GM23338 (cell line): ENCODE data around the gene SPIRE2. TPM values are rescaled to one million over a fixed set of nuclear protein-coding genes. Genes with fewer than 3 reads are reported as not detected.

Experiments
- ATAC-seq: fragments of 200-7000 bp; cut with Tn5 transposase; 3 replicates; pipeline ENCODE4 v1.9.1; 2020
- DNase-seq: peaks from one replicate; pipeline ENCODE4 v3.0.0-alpha.2; 2015; ENCODE audit warnings: low spot score
- H2AFZ ChIP-seq: fragments of 200-600 bp; sonication (generic); 2 replicates; pipeline ENCODE4 v1.8.0; 2016; ENCODE audit warnings: antibody characterized with exemption, mild to moderate bottlenecking, moderate library complexity
- H3F3A ChIP-seq: fragments of 200-600 bp; sonication (generic); replicated peaks from 2 replicates; pipeline ENCODE4 v1.8.0; 2017; ENCODE audit warnings: antibody characterized with exemption, mixed run types, low read depth
- H3K27ac ChIP-seq: fragments of 200-600 bp; sonication (generic); 2 replicates; pipeline ENCODE4 v1.6.1; 2016; ENCODE audit warnings: low read depth
- H3K27me3 ChIP-seq: fragments of 200-600 bp; sonication (generic); 2 replicates; pipeline ENCODE4 v1.8.0; 2016; ENCODE audit warnings: mild to moderate bottlenecking, mixed run types, moderate library complexity; ENCODE audit not compliant: insufficient read depth
- H3K36me3 ChIP-seq: fragments of 200-600 bp; sonication (generic); 2 replicates; pipeline ENCODE4 v1.8.0; 2016; ENCODE audit warnings: mild to moderate bottlenecking; ENCODE audit not compliant: insufficient read depth
- H3K4me1 ChIP-seq: fragments of 200-600 bp; sonication (generic); 2 replicates; pipeline ENCODE4 v1.8.0; 2016; ENCODE audit warnings: mild to moderate bottlenecking, moderate library complexity; ENCODE audit not compliant: insufficient read depth
- H3K4me2 ChIP-seq: fragments of 200-600 bp; sonication (generic); 2 replicates; pipeline ENCODE4 v1.7.1; 2017; ENCODE audit warnings: mixed run types
- H3K4me3 ChIP-seq: fragments of 200-600 bp; sonication (generic); 2 replicates; pipeline ENCODE4 v1.6.1; 2016; ENCODE audit warnings: mixed run types
- H3K79me2 ChIP-seq: fragments of 200-600 bp; sonication (generic); replicated peaks from 2 replicates; pipeline ENCODE4 v1.8.0; 2017; ENCODE audit warnings: mild to moderate bottlenecking; ENCODE audit not compliant: insufficient read depth
- H3K9me2 ChIP-seq: fragments of 200-600 bp; sonication (generic); 2 replicates; pipeline ENCODE4 v1.8.0; 2017; ENCODE audit not compliant: insufficient read depth
- H4K20me1 ChIP-seq: fragments of 200-600 bp; sonication (generic); replicated peaks from 2 replicates; pipeline ENCODE4 v1.8.0; 2017; ENCODE audit warnings: mild to moderate bottlenecking; ENCODE audit not compliant: insufficient read depth
- H3K27ac Mint-ChIP-seq: 2 replicates; pipeline ENCODE4 v1.8.0; 2020; ENCODE audit warnings: inconsistent platforms, mild to moderate bottlenecking, moderate library complexity, mixed read lengths
- H3K27me3 Mint-ChIP-seq: 3 replicates; pipeline ENCODE4 v1.8.0; 2022; ENCODE audit warnings: low read depth, mild to moderate bottlenecking, moderate library complexity, mixed read lengths, inconsistent platforms; ENCODE audit not compliant: insufficient read depth, poor library complexity
- H3K36me3 Mint-ChIP-seq: 3 replicates; pipeline ENCODE4 v1.8.0; 2021; ENCODE audit warnings: low read depth, mild to moderate bottlenecking, inconsistent platforms, moderate library complexity, mixed read lengths
- H3K4me1 Mint-ChIP-seq: 3 replicates; pipeline ENCODE4 v1.8.0; 2020; ENCODE audit warnings: mild to moderate bottlenecking, inconsistent platforms, mixed read lengths
- H3K4me3 Mint-ChIP-seq: 3 replicates; pipeline ENCODE4 v1.8.0; 2021; ENCODE audit warnings: moderate library complexity, mild to moderate bottlenecking, inconsistent platforms, mixed read lengths
- H3K9me3 Mint-ChIP-seq: 3 replicates; pipeline ENCODE4 v1.8.0; 2020; ENCODE audit warnings: moderate library complexity, mild to moderate bottlenecking, inconsistent platforms, mixed read lengths
- CREB1 ChIP-seq: fragments of 250-450 bp; sonication (Bioruptor Pico); IDR thresholded peaks from 2 replicates; pipeline ENCODE4 v1.5.0; 2020; ENCODE audit warnings: low read depth, mild to moderate bottlenecking, moderate library complexity
- NANOG ChIP-seq: IDR thresholded peaks from 2 replicates; pipeline ENCODE4 v1.6.1; 2016; ENCODE audit warnings: antibody characterized with exemption, borderline replicate concordance
- POLR2AphosphoS5 ChIP-seq: IDR thresholded peaks from 2 replicates; pipeline ENCODE4 v1.6.1; 2016; ENCODE audit warnings: antibody characterized with exemption, low read depth
- STAT1 ChIP-seq: IDR thresholded peaks from one replicate; pipeline ENCODE4 v1.6.1; 2016; ENCODE audit warnings: antibody characterized with exemption; ENCODE audit not compliant: unreplicated experiment
- ZNF114 ChIP-seq: fragments of 250-450 bp; sonication (Bioruptor Pico); IDR thresholded peaks from 2 replicates; pipeline ENCODE4 v1.5.0; 2020; ENCODE audit warnings: mild to moderate bottlenecking, moderate library complexity
- ZNF331 ChIP-seq: fragments of 250-450 bp; sonication (Bioruptor Pico); IDR thresholded peaks from 2 replicates; pipeline ENCODE4 v1.5.0; 2020; ENCODE audit warnings: low read depth, mild to moderate bottlenecking, moderate library complexity
- polyA plus RNA-seq: library from polyadenylated mRNA; unstranded; fragments of >200 nt; fragmentation: Nextera tagmentation; extraction: Ambion mirVana; gene quantifications from 2 replicates; pipeline ENCODE4 v1.2.1, GENCODE V29; 2016
- total RNA-seq: library from RNA; depleted of rRNA; stranded (reverse); fragments of >200 nt; shearing (Covaris generic); gene quantifications from 2 replicates; pipeline ENCODE4 v1.2.3, GENCODE V29; 2014
- TF ChIP-seq, protein P1 (sequence below), 2 experiments: fragments of 200-600 bp in 1 of 2; sonication (generic) in 1 of 2; conservative IDR thresholded peaks; 2 replicates each; pipeline versions ENCODE4 v1.5.1 to v1.6.1; 2016 to 2017; ENCODE audit warnings: antibody characterized with exemption in 2 of 2, low read depth in 2 of 2, mild to moderate bottlenecking in 2 of 2, moderate library complexity in 1 of 2
- TF ChIP-seq, protein P2 (sequence below): fragments of 250-450 bp; sonication (Bioruptor Pico); IDR thresholded peaks from 2 replicates; pipeline ENCODE4 v1.5.0; 2020; ENCODE audit warnings: mild to moderate bottlenecking, moderate library complexity
- TF ChIP-seq, protein P3 (sequence below): IDR thresholded peaks from 2 replicates; pipeline ENCODE4 v1.6.1; 2016; ENCODE audit warnings: antibody characterized with exemption

SPIRE2 gene
- total and polyA plus RNA-seq, 2 experiments from 2014 or later, result 5.0 to 15.2 TPM

DNA sequence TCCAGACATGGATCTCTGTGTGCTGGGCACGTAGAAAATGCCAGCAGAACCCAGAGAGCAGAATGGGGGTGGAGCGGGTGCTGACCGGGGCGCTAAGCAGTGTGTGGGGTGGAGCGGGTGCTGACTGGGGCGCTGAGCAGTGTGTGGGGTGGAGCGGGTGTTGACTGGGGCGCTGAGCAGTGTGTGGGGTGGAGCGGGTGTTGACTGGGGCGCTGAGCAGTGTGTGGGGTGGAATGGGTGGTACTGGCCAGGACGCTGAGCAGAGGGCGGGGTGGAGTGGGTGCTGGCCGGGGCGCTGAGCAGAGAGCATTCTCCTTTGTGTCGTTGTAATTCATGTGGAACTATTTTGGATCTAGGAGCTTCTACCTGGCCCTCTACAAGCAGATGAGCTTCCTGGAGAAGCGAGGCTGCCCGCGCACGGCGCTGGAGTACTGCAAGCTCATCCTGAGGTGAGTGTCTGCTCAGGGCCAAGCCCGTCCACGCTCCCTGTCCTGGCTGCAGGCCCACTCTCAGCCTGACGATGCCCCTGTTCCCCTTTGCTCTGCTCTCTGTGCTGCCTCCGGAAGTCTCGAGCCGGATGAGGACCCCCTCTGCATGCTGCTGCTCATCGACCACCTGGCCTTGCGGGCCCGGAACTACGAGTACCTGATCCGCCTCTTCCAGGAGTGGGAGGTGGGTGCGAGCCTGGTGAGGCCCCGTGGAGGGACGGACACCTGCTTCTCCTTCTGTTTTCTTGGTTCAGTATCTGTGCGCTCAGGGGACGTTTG is 70.1 kb downstream of the SPIRE2 start (continued):
- TF ChIP-seq, protein P1, sequence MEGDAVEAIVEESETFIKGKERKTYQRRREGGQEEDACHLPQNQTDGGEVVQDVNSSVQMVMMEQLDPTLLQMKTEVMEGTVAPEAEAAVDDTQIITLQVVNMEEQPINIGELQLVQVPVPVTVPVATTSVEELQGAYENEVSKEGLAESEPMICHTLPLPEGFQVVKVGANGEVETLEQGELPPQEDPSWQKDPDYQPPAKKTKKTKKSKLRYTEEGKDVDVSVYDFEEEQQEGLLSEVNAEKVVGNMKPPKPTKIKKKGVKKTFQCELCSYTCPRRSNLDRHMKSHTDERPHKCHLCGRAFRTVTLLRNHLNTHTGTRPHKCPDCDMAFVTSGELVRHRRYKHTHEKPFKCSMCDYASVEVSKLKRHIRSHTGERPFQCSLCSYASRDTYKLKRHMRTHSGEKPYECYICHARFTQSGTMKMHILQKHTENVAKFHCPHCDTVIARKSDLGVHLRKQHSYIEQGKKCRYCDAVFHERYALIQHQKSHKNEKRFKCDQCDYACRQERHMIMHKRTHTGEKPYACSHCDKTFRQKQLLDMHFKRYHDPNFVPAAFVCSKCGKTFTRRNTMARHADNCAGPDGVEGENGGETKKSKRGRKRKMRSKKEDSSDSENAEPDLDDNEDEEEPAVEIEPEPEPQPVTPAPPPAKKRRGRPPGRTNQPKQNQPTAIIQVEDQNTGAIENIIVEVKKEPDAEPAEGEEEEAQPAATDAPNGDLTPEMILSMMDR (conservative IDR thresholded peaks at IDR 0.05; ENCODE audit: low read depth in 2 of 2), result no peak
- no peak for TF ChIP-seq POLR2AphosphoS5

DNA sequence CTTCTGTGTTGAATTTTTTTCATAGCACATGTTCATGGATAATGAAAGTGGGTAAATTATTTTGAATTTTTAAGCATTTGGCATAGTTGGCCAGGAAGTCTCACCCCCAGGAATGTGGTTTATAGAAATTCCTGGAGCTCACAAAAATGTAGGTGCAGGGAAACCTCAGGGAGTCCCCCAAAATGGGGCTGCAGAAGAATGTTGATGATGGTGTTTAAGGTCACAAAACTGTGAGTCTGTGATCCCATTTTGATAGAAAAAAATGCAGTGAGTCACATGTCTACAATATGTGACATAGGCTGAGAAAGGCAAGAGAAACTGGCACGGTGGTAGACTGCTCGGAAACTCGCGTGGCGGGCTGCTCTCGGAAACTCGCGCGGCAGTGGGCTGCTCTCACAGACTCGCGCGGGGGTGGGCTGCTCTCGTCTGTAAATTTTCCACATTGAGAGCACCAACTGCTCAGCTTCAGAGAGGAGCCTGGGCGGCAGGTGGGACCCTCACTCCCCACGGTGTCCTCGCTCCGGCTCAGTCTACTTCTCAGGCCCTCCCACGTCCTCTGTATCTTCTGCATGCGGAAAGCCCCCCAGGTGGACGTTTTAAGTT is 71.7 kb downstream of the SPIRE2 start:
- H3K36me3 ChIP-seq, result peaks cover 10% of the 10 kb centered on the region; the same call in 1 of the 2 replicates
- ATAC-seq (no peak), DNase-seq (no peak)
- no peak overlapping the region for H3K27ac ChIP-seq
- H3K4me3 ChIP-seq, result no peak overlapping the region
- Mint-ChIP-seq H3K4me3 (no peak overlapping the region), H3K27ac (no peak overlapping the region; the same call in 1 of the 2 replicates), H3K36me3 (peaks cover 44% of the 10 kb centered on the region), H3K27me3 (peaks cover 4% of the 10 kb centered on the region), H3K9me3 (no peaks in the 10 kb centered on the region), H3K4me1 (no peaks in the 10 kb centered on the region)
- 0 out of 2 replicates have a peak, but pooled peaks cover 7% of the 10 kb centered on the region for H3F3A ChIP-seq
- H3K27me3 ChIP-seq, result no peaks in the 10 kb centered on the region
- H3K9me2 ChIP-seq, result no peaks in the 10 kb centered on the region
- H3K4me2 ChIP-seq, result no peak overlapping the region
- H4K20me1 ChIP-seq, result no peaks in the 10 kb centered on the region; the same call in 1 of the 2 replicates
- H2AFZ ChIP-seq, result no peak overlapping the region
- H3K79me2 ChIP-seq, result no peaks in the 10 kb centered on the region
- H3K4me1 ChIP-seq, result no peaks in the 10 kb centered on the region
- no peak for TF ChIP-seq POLR2AphosphoS5
- TF ChIP-seq, protein P1 (conservative IDR thresholded peaks at IDR 0.05; ENCODE audit: low read depth in 2 of 2), result no peak
- TF ChIP-seq ZNF114 (CRISPR knock-in tag), result no peak
- no peak for TF ChIP-seq STAT1
- TF ChIP-seq ZNF331 (CRISPR knock-in tag), result no peak
- no peak for TF ChIP-seq CREB1 (CRISPR knock-in tag)
- TF ChIP-seq, protein P2, sequence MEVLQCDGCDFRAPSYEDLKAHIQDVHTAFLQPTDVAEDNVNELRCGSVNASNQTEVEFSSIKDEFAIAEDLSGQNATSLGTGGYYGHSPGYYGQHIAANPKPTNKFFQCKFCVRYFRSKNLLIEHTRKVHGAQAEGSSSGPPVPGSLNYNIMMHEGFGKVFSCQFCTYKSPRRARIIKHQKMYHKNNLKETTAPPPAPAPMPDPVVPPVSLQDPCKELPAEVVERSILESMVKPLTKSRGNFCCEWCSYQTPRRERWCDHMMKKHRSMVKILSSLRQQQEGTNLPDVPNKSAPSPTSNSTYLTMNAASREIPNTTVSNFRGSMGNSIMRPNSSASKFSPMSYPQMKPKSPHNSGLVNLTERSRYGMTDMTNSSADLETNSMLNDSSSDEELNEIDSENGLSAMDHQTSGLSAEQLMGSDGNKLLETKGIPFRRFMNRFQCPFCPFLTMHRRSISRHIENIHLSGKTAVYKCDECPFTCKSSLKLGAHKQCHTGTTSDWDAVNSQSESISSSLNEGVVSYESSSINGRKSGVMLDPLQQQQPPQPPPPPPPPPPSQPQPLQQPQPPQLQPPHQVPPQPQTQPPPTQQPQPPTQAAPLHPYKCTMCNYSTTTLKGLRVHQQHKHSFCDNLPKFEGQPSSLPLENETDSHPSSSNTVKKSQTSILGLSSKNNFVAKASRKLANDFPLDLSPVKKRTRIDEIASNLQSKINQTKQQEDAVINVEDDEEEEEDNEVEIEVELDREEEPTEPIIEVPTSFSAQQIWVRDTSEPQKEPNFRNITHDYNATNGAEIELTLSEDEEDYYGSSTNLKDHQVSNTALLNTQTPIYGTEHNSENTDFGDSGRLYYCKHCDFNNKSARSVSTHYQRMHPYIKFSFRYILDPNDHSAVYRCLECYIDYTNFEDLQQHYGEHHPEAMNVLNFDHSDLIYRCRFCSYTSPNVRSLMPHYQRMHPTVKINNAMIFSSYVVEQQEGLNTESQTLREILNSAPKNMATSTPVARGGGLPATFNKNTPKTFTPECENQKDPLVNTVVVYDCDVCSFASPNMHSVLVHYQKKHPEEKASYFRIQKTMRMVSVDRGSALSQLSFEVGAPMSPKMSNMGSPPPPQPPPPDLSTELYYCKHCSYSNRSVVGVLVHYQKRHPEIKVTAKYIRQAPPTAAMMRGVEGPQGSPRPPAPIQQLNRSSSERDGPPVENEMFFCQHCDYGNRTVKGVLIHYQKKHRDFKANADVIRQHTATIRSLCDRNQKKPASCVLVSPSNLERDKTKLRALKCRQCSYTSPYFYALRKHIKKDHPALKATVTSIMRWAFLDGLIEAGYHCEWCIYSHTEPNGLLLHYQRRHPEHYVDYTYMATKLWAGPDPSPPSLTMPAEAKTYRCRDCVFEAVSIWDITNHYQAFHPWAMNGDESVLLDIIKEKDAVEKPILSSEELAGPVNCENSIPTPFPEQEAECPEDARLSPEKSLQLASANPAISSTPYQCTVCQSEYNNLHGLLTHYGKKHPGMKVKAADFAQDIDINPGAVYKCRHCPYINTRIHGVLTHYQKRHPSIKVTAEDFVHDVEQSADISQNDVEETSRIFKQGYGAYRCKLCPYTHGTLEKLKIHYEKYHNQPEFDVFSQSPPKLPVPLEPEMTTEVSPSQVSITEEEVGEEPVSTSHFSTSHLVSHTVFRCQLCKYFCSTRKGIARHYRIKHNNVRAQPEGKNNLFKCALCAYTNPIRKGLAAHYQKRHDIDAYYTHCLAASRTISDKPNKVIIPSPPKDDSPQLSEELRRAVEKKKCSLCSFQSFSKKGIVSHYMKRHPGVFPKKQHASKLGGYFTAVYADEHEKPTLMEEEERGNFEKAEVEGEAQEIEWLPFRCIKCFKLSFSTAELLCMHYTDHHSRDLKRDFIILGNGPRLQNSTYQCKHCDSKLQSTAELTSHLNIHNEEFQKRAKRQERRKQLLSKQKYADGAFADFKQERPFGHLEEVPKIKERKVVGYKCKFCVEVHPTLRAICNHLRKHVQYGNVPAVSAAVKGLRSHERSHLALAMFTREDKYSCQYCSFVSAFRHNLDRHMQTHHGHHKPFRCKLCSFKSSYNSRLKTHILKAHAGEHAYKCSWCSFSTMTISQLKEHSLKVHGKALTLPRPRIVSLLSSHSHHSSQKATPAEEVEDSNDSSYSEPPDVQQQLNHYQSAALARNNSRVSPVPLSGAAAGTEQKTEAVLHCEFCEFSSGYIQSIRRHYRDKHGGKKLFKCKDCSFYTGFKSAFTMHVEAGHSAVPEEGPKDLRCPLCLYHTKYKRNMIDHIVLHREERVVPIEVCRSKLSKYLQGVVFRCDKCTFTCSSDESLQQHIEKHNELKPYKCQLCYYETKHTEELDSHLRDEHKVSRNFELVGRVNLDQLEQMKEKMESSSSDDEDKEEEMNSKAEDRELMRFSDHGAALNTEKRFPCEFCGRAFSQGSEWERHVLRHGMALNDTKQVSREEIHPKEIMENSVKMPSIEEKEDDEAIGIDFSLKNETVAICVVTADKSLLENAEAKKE, result no peak
- no peak for TF ChIP-seq NANOG
- TF ChIP-seq, protein P3, sequence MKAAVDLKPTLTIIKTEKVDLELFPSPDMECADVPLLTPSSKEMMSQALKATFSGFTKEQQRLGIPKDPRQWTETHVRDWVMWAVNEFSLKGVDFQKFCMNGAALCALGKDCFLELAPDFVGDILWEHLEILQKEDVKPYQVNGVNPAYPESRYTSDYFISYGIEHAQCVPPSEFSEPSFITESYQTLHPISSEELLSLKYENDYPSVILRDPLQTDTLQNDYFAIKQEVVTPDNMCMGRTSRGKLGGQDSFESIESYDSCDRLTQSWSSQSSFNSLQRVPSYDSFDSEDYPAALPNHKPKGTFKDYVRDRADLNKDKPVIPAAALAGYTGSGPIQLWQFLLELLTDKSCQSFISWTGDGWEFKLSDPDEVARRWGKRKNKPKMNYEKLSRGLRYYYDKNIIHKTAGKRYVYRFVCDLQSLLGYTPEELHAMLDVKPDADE, result no peak
